GM19043 (cell line): ENCODE data around the gene STK32C.

Source experiments
- ATAC-seq: cut with Tn5 transposase; IDR thresholded peaks from one replicate; pipeline ENCODE4 v1.9.1; 2021; ENCODE audit warnings: low read depth; ENCODE audit not compliant: unreplicated experiment

Gene STK32C

GRCh38 chr10:132236161-132236560 lies 71.6 kb downstream of the STK32C start:
- ATAC-seq = no peak

DNA sequence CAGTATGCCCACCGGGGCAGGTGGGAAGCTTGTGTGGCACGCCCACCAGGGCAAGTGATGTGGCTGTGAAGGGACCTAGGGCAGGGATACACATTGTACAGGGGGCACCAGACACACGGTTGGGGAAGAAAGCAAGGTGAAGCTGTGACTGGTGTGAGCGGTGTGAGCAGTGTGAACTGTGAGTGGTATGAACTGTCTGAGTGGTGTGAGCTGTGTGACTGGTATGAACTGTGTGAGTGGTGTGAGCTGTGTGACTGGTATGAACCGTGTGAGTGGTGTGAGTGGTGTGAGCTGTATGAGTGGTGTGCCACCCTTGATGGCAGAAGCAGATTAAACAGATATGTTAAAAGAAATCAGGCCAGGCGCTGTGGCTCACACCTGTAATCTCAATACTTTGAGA lies 72.9 kb downstream of the STK32C start:
- ATAC-seq = no peak

DNA sequence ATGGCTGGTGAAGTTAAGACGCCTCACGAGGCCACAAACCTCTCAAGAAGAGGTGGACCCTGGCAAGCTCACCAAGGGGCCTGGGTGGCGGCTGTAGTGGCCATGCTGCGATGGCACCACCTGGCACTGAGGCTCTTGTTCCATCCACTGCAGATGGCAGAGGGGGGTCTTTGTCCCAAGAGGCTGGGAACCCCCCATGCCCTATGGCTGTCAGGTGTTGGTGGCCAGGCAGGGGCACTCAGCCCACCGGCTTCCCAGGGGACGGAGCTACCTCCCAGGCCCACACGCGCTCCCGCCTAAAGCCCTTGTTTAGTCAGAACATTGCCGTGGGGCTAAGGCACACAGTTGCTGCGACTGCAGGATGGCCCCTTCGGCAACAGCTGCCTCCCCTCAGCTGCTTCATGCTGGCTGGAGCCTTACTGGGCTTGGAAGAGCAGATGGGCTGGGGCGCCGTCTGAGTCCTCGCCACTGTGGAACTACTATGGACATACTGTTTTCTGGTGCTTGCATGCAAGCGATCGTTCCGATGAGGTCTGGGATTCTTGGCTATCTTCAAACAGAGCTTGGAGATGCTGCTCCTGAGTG lies 74.2 kb downstream of the STK32C start:
- no peak for ATAC-seq

DNA sequence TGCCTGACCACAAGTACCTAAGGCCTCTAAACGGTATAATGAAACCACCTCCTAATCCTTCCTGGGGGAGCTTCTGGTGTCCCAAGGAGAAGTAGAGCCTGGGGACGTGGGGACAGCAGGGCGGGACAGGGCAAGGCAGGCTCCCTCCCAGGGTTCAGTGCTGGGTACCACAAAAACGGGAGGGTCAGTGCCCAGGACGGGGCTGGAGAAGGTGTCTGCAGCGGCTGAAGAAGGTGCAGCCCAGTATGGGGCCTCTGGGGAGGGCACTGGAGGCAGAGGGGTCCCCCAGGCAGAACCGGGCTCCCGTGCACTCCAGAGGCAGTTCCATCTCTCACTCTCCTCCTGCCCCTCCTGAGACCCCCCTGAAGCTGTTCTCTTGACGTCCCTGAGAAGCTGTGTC lies 74.8 kb downstream of the STK32C start:
- ATAC-seq = no peak

- no peak for ATAC-seq
Measured at GRCh38 chr10:132232023-132232951, 75.5 kb downstream of the STK32C start.

DNA sequence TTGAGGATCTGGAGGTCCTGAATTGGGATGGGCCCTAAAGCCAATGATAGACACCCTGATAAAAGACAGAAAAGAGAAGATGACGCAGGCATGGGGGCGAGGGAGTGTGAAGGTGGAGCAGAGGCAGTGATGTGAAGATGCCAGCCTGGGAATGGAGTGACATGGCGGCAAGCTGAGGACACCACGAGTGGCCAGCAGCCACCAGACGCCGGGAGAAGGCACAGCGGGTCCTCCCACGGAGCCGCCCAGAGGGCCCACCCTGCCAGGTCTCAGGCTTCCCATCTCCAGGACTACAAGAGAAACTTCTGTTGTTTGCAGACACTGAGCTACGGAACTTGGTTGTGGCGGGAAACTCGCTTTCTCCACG lies 76.1 kb downstream of the STK32C start:
- no peak for ATAC-seq

DNA sequence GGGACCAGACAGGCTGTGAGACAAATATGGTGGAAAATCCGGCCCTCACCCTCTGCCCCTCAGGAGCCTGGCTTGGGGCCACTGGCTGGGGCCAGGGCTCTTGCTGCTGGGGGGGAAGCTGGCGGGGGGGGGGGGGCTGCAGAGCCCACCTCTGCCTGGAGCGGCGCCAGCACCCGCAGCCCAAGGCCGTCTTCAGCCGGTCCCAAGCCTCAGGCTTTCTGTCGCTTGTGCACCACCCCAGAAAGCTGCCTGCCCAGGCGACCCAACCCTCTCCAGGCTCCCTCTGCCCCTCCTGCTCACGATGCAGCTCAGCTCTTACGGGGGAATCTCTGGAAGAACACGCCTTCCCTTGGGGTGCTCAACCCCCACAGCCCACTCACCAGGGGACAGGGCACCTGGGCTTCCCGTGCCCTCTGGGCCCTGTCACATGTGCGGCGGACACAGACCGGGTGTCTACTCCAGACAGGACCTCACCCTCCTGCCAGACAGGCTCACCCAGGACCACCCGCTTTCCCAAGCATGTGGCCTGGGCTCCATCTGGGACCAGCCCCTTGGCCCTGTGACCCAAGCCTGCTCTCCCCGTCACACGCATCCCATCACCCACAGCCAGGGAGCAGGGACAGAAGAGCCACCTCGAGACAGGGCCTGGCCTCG lies 77.1 kb downstream of the STK32C start:
- no peak for ATAC-seq

GRCh38 chr10:132229834-132230556 lies 77.8 kb downstream of the STK32C start:
- peak; percentile 64 for ATAC-seq

GRCh38 chr10:132229096-132229495 lies 78.7 kb downstream of the STK32C start:
- ATAC-seq = no peak

DNA sequence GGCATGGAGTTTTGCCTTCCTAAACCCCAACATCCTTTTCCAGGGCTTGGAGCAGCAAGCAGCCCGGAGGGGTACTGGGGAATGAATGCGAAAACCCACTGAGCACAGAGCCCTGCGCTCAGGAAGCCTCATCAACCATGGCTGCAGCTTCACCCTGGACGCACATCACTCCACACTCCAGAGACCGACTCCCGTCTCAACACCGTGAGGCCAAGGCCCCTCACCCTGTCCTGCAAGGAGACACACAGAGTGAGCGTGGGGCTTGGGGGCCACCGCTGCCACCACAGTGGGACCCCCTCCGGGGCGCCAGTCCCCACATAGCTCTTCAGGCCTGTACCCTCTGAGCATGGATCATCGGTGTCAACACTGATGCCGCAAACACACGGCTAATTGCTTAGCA lies 79.1 kb downstream of the STK32C start:
- ATAC-seq = no peak

DNA sequence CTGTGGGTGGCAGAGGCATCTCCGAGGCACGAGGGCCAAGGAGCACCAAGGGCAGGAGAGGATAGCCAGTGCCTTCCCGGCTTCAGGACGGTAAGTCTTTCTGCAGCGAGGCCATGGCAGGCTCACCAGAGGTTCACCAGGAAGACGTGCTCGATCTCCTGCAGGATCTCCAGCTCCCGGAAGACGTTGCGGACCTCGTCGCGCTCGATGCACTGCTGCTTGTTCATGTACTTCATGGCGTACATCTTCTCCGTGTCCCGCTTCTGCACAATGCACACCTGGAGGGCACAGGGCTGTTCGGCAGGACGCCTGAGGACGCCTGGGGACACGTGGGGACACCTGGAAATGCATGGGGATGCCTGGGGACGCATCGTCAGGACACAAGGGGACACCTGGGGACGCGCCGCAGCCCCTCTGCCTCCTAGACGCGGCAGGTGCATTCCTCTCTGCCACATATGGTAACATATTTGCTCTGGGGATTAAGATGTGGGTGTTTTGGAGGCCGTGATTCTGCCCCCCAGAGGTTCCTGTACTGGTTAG lies 79.8 kb downstream of the STK32C start:
- ATAC-seq = no peak

DNA sequence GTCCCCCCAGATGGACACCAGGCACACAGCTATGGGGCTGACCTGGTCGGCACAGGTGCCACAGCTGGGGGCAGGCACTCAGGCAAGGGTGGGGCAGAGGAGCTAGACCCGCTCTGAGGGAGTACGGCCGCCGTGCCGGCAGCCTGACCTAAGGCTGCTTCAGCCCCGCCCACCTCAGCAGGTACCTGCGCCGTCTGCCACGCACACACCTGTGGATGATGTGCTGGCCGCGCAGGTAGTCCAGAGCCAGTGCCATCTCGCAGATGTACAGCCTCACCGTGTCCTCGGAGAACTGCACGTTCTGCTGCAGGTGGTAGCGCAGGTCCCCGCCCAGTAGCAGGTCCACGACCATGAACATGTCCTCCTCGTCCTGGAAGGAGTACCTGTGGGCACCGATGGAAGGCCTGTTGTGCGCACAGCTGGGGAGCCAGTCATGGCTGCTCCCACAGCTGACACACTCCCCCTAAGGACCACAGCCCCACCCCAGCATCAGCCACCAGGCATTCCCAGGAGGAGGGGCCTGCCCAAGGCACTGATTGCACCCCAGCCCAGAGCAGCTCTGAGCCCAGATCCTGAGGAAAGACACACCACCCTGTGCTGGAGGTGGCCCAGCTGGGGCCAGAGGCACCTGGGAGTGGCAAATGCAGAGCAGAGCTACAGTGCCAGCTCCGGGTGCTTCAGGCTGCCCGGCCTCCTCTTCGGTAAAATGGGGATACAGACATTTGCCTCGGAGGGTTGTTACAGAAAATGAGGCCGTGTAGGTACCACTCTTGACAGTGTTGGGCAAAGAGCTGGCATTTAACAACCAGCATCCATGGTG lies 81.0 kb downstream of the STK32C start:
- no peak for ATAC-seq

DNA sequence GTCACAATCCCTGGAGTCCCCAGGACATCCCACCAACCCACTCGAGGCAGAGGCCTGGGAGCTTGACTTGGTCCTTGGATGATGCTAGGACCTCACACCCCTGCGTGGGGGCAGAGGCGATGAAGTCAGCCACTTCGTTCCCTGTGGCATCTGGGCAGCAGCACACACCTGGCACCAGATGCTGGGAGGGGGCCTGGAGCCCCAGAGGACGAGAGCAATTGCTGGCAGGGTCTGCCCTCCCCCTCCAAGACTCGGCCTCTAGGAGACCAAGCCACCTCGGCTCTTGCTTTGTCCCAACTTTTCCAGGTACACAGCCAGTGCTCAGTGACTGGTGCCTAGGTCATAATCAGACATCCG lies 81.9 kb downstream of the STK32C start:
- no peak for ATAC-seq

DNA sequence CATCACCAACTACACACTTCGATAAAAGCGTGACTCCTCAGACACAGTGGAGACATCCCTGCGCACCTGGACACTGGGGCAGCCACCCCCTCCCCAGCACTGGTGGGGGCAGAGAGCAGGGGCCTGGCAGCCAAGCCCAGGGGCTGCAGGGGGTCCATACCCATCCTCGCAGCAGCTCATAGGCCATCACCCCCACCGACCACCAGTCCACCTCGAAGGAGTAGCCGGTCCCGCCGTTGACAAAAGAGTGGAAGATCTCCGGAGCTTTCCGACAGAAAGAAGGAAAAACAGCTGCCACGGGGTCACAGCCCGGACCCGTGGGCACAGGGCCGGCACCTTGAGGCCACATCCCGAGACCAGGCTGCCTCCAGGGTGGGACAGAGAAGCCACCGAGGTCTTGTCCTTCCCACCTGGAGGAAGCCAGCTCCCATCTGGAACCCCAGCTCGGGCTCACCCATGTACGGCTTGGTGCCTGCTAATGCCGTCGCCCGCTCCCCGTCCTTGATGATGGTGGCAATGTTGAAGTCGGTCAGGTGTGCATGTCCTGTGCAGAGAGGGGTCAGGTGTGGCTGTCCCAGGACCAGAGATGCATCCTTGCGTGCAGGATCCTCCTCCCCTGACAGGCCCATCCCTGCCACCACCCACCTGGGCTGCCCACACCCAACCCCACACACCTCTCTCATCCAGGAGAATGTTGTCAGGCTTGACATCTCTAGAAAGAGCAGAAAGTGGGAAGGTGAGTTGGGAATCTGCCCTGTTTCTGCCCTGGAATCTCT lies 82.5 kb downstream of the STK32C start:
- ATAC-seq = no peak

- no peak for ATAC-seq
Measured at GRCh38 chr10:132224343-132225072, 83.2 kb downstream of the STK32C start.

DNA sequence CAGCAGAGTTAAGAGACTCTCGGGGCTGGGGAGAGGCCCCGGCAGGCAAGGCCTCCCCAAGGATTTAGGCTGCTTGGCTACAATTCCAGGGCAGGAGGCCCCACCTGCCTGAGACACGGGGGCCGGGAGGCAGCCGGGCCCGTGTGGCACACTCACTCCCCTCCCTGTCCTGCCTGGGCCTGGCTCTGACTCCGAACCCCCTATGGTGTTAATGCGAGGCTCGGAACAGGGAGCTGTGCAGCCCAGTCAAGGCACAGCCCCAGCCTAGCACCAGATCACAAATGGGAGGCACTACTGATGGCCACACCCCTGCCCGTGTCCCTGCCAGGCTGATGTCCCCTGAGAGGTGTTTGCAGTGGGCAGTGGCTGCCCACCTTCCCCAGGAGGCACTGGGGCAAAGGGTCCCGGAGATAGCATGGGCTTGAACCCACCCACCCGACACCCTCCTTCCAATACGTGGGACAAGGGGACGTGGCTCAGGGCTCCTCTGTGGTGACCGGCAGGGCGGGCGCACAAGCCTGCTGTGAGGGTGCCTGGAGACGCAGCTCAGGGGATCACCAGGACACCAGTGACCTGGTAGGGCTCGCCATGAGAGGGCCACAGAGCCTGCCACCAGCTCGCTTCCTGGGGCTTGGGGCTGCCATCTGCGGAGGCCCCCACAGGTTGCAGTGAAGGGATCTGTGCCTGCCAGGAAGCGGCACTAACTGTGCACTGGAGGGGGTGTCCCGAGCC lies 84.0 kb downstream of the STK32C start:
- ATAC-seq = no peak

GRCh38 chr10:132223156-132223590 lies 84.6 kb downstream of the STK32C start:
- ATAC-seq = peak; percentile 93

- no peak for ATAC-seq
Measured at GRCh38 chr10:132222726-132223125, 85.0 kb downstream of the STK32C start.
